Measurements from ENCODE around the gene CHMP1A.
"Not testable (repeated sequence)": the region's sequence is repeated elsewhere in the genome, so short reads cannot be mapped to it uniquely, and the experiment has no call there.

CHMP1A gene

GRCh38 chr16:89655062-89655643, 2.4 kb downstream of the CHMP1A start:
- Mint-ChIP-seq H3K27me3 (no peaks in the 10 kb centered on the region), H3K4me1 (peaks cover 35% of the 10 kb centered on the region), H3K4me3 (peak overlapping the region; percentile 87), H3K27ac (no peak overlapping the region), H3K36me3 (ENCODE audit: low read depth) (peaks cover 5% of the 10 kb centered on the region), H3K9me3 (no peaks in the 10 kb centered on the region)
- DNase-seq = no peak
- ATAC-seq = no peak

- Mint-ChIP-seq H3K27me3 (no peaks in the 10 kb centered on the region), H3K4me1 (peaks cover 28% of the 10 kb centered on the region), H3K36me3 (ENCODE audit: low read depth) (peaks cover 11% of the 10 kb centered on the region), H3K9me3 (no peaks in the 10 kb centered on the region), H3K27ac (no peak overlapping the region), H3K4me3 (no peak overlapping the region)
- ATAC-seq (no peak), DNase-seq (no peak)
Measured at GRCh38 chr16:89653656-89654295, 3.7 kb downstream of the CHMP1A start.

DNA sequence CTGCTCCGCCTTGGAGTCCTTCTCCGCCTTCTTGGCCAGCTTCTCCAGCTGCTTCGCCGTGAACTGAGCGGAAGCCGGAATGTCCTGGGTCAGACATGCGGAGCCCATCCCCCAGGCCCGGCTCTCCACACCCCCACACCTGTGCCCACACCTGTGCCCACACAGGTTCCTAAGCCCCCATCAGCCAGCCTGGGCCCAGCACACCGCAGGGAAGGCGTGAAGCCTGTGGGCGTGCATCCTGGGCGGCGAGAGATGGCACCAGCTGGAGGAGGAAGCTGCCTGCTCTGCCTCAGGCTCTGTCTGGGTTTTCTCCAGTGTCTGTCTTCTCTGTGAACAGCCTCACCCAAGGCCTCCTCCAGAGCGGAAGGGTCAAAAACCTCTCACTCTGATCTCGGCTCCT, 5.9 kb downstream of the CHMP1A start:
- Mint-ChIP-seq H3K4me3 (no peak overlapping the region), H3K27ac (no peak overlapping the region), H3K27me3 (no peaks in the 10 kb centered on the region), H3K36me3 (ENCODE audit: low read depth) (peaks cover 16% of the 10 kb centered on the region), H3K4me1 (peaks cover 20% of the 10 kb centered on the region), H3K9me3 (no peaks in the 10 kb centered on the region)
- DNase-seq (no peak), ATAC-seq (no peak)

- no peaks in the 10 kb centered on the region for H3K9me3 Mint-ChIP-seq
Measured at GRCh38 chr16:89646906-89647305, 10.6 kb downstream of the CHMP1A start.

GRCh38 chr16:89646270-89646669, 11.2 kb downstream of the CHMP1A start:
- Mint-ChIP-seq H3K27ac (no peak overlapping the region), H3K4me1 (peaks cover 2% of the 10 kb centered on the region), H3K36me3 (ENCODE audit: low read depth) (peaks cover 25% of the 10 kb centered on the region), H3K9me3 (no peaks in the 10 kb centered on the region), H3K27me3 (no peaks in the 10 kb centered on the region), H3K4me3 (no peak overlapping the region)
- DNase-seq (no peak), ATAC-seq (no peak)

More at GRCh38 chr16:89646906-89647305, 10.6 kb downstream of the CHMP1A start:
- peaks cover 25% of the 10 kb centered on the region for H3K36me3 Mint-ChIP-seq (ENCODE audit: low read depth)
- H3K4me3 Mint-ChIP-seq = no peak overlapping the region
- no peak overlapping the region for H3K27ac Mint-ChIP-seq
- ATAC-seq (no peak), DNase-seq (no peak)
- H3K4me1 Mint-ChIP-seq = no peaks in the 10 kb centered on the region
- H3K27me3 Mint-ChIP-seq = no peaks in the 10 kb centered on the region

- peaks cover 24% of the 10 kb centered on the region for H3K36me3 Mint-ChIP-seq (ENCODE audit: low read depth)
- ATAC-seq = no peak
- no peak overlapping the region for H3K4me3 Mint-ChIP-seq
- H3K4me1 Mint-ChIP-seq = peaks cover 9% of the 10 kb centered on the region
- no peak overlapping the region for H3K27ac Mint-ChIP-seq
- H3K27me3 Mint-ChIP-seq = no peaks in the 10 kb centered on the region
- DNase-seq = no peak
- no peaks in the 10 kb centered on the region for H3K9me3 Mint-ChIP-seq
Measured at GRCh38 chr16:89645122-89645521, 12.4 kb downstream of the CHMP1A start.

- Mint-ChIP-seq H3K4me3 (no peak overlapping the region), H3K27me3 (no peaks in the 10 kb centered on the region), H3K36me3 (ENCODE audit: low read depth) (peaks cover 18% of the 10 kb centered on the region), H3K9me3 (no peaks in the 10 kb centered on the region), H3K27ac (no peak overlapping the region), H3K4me1 (peaks cover 9% of the 10 kb centered on the region)
- ATAC-seq = no peak
- no peak for DNase-seq
Measured at GRCh38 chr16:89643769-89644300, 13.7 kb downstream of the CHMP1A start.

DNA sequence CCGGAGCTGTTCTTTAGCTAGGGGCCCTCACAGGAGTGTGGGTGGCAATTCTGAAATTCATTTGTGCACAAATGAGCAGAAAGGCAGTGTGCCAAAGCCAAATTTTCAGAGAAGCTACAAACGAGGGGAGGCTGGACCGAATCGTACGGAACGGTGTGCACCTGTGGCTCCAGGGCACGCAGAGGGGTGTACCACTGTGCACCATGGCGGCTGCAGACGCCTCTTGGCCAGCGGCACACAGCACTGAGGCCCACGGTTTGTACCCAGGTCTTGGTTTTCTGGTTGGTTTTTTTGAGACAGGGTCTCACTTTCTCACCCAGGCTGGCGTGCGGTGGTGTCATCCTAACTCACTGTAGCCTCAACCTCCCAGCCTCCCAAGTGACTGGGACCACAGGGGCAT, 14.9 kb downstream of the CHMP1A start:
- no peak for ATAC-seq
- no peak for DNase-seq
- Mint-ChIP-seq H3K27me3 (no peaks in the 10 kb centered on the region), H3K4me1 (peaks cover 9% of the 10 kb centered on the region), H3K4me3 (no peak overlapping the region), H3K36me3 (ENCODE audit: low read depth) (peaks cover 13% of the 10 kb centered on the region), H3K27ac (no peak overlapping the region), H3K9me3 (no peaks in the 10 kb centered on the region)

- DNase-seq (no peak), ATAC-seq (no peak)
- peaks cover 9% of the 10 kb centered on the region for H3K4me1 Mint-ChIP-seq
- no peak overlapping the region for H3K4me3 Mint-ChIP-seq
- peaks cover 9% of the 10 kb centered on the region for H3K36me3 Mint-ChIP-seq (ENCODE audit: low read depth)
- H3K27me3 Mint-ChIP-seq = no peaks in the 10 kb centered on the region
- no peaks in the 10 kb centered on the region for H3K9me3 Mint-ChIP-seq
- no peak overlapping the region for H3K27ac Mint-ChIP-seq
Measured at GRCh38 chr16:89641458-89642119, 15.9 kb downstream of the CHMP1A start.

GRCh38 chr16:89639385-89639784, 18.1 kb downstream of the CHMP1A start:
- DNase-seq (no peak), ATAC-seq (no peak)
- no peak overlapping the region for H3K27ac Mint-ChIP-seq
- H3K4me3 Mint-ChIP-seq = no peak overlapping the region
- H3K36me3 Mint-ChIP-seq (ENCODE audit: low read depth) = peaks cover 2% of the 10 kb centered on the region
- H3K9me3 Mint-ChIP-seq = no peaks in the 10 kb centered on the region
- no peaks in the 10 kb centered on the region for H3K27me3 Mint-ChIP-seq
- H3K4me1 Mint-ChIP-seq = peaks cover 9% of the 10 kb centered on the region

GRCh38 chr16:89638455-89638854, 19.1 kb downstream of the CHMP1A start:
- H3K4me1 Mint-ChIP-seq = peaks cover 9% of the 10 kb centered on the region
- no peak overlapping the region for H3K27ac Mint-ChIP-seq

GRCh38 chr16:89637379-89637778, 20.1 kb downstream of the CHMP1A start:
- Mint-ChIP-seq H3K36me3 (ENCODE audit: low read depth) (no peaks in the 10 kb centered on the region), H3K27me3 (no peaks in the 10 kb centered on the region), H3K27ac (no peak overlapping the region), H3K4me1 (peaks cover 9% of the 10 kb centered on the region), H3K4me3 (no peak overlapping the region), H3K9me3 (no peaks in the 10 kb centered on the region)
- DNase-seq (no peak), ATAC-seq (no peak)

More at GRCh38 chr16:89638455-89638854, 19.1 kb downstream of the CHMP1A start:
- Mint-ChIP-seq H3K27me3 (no peaks in the 10 kb centered on the region), H3K36me3 (ENCODE audit: low read depth) (no peaks in the 10 kb centered on the region), H3K9me3 (no peaks in the 10 kb centered on the region), H3K4me3 (no peak overlapping the region)
- DNase-seq (no peak), ATAC-seq (no peak)

GRCh38 chr16:89636663-89637062, 20.8 kb downstream of the CHMP1A start:
- ATAC-seq (no peak), DNase-seq (no peak)
- no peaks in the 10 kb centered on the region for H3K9me3 Mint-ChIP-seq
- no peaks in the 10 kb centered on the region for H3K36me3 Mint-ChIP-seq (ENCODE audit: low read depth)
- H3K27me3 Mint-ChIP-seq = no peaks in the 10 kb centered on the region
- H3K4me3 Mint-ChIP-seq = no peak overlapping the region
- H3K27ac Mint-ChIP-seq = no peak overlapping the region
- H3K4me1 Mint-ChIP-seq = peaks cover 9% of the 10 kb centered on the region

- not testable (repeated sequence) for H3K36me3 Mint-ChIP-seq (ENCODE audit: low read depth); H3K27me3 Mint-ChIP-seq; DNase-seq; ATAC-seq; H3K4me3 Mint-ChIP-seq; H3K9me3 Mint-ChIP-seq; H3K4me1 Mint-ChIP-seq; H3K27ac Mint-ChIP-seq
Measured at GRCh38 chr16:89634463-89635385, 22.8 kb downstream of the CHMP1A start.
